ENCODE results near the gene SLC7A7. TPM values are rescaled to one million over a fixed set of nuclear protein-coding genes. Genes with fewer than 3 reads are reported as not detected.

Gene SLC7A7
- total and polyA plus RNA-seq, 2 experiments from 2014 or later, result 3.6 to 4.1 TPM

DNA sequence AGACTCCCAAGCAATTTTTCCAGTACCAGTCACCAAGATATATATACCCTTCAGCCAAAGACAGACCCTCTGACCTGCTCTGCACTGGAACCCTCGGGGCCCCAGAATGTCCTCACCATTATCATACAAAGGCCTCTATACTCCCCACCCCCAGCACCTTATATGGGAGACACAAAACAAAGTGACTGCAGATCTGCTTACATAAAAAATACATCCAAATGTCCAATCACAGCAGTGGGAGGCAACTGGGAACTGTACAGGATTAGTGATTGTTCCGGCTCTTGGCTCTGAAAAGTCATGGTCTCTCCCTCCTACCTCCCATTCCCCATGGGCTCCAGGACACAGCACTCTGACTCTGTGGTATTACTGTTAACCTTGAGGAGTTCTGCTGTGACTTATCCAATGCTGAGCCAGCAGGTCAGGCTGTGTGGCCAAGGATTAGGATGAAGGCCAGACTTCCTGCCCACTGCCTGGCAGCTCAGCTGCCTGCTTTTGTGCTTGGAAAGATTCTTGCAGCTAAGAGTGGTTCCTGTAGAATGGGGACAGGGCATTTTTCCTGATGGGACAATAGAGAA lies 35.0 kb downstream of the SLC7A7 start (continued):
- no peak for TF ChIP-seq CTCF (conservative IDR thresholded peaks at IDR 0.05; ENCODE audit: low read depth in 2 of 2)

- Mint-ChIP-seq H3K27me3 (ENCODE audit: insufficient read depth, low read depth, poor library complexity) (peaks cover 3% of the 10 kb centered on the region), H3K4me3 (no peak overlapping the region), H3K36me3 (ENCODE audit: low read depth) (peaks cover 21% of the 10 kb centered on the region), H3K27ac (no peak overlapping the region), H3K4me1 (peaks cover 11% of the 10 kb centered on the region), H3K9me3 (no peaks in the 10 kb centered on the region)
- DNase-seq (ENCODE audit: low spot score) (no peak), ATAC-seq (no peak)
- no peak overlapping the region for H2AFZ ChIP-seq
- no peaks in the 10 kb centered on the region for H3K4me1 ChIP-seq (ENCODE audit: insufficient read depth)
- H3K79me2 ChIP-seq (replicated peaks; ENCODE audit: insufficient read depth), result no peaks in the 10 kb centered on the region
- no peaks in the 10 kb centered on the region for H3K9me2 ChIP-seq (ENCODE audit: insufficient read depth)
- no peaks in the 10 kb centered on the region for H4K20me1 ChIP-seq (replicated peaks; ENCODE audit: insufficient read depth)
- no peak overlapping the region for H3K27ac ChIP-seq (ENCODE audit: low read depth)
- H3K4me3 ChIP-seq, result no peak overlapping the region
- no peak overlapping the region for H3K4me2 ChIP-seq
- H3F3A ChIP-seq (replicated peaks; ENCODE audit: low read depth), result no peaks in the 10 kb centered on the region
- H3K27me3 ChIP-seq (ENCODE audit: insufficient read depth), result no peaks in the 10 kb centered on the region
- no peaks in the 10 kb centered on the region for H3K36me3 ChIP-seq (ENCODE audit: insufficient read depth)
- no peak for TF ChIP-seq NANOG (IDR thresholded peaks at IDR 0.05; ENCODE audit: borderline replicate concordance)
- no peak for TF ChIP-seq EZH2 (IDR thresholded peaks at IDR 0.05; ENCODE audit: low read depth, unreplicated experiment)
- TF ChIP-seq CTCF (conservative IDR thresholded peaks at IDR 0.05; ENCODE audit: low read depth in 2 of 2), result no peak
- no peak for TF ChIP-seq CREB1 (CRISPR knock-in tag; IDR thresholded peaks at IDR 0.05; ENCODE audit: low read depth)
- TF ChIP-seq, protein P1, sequence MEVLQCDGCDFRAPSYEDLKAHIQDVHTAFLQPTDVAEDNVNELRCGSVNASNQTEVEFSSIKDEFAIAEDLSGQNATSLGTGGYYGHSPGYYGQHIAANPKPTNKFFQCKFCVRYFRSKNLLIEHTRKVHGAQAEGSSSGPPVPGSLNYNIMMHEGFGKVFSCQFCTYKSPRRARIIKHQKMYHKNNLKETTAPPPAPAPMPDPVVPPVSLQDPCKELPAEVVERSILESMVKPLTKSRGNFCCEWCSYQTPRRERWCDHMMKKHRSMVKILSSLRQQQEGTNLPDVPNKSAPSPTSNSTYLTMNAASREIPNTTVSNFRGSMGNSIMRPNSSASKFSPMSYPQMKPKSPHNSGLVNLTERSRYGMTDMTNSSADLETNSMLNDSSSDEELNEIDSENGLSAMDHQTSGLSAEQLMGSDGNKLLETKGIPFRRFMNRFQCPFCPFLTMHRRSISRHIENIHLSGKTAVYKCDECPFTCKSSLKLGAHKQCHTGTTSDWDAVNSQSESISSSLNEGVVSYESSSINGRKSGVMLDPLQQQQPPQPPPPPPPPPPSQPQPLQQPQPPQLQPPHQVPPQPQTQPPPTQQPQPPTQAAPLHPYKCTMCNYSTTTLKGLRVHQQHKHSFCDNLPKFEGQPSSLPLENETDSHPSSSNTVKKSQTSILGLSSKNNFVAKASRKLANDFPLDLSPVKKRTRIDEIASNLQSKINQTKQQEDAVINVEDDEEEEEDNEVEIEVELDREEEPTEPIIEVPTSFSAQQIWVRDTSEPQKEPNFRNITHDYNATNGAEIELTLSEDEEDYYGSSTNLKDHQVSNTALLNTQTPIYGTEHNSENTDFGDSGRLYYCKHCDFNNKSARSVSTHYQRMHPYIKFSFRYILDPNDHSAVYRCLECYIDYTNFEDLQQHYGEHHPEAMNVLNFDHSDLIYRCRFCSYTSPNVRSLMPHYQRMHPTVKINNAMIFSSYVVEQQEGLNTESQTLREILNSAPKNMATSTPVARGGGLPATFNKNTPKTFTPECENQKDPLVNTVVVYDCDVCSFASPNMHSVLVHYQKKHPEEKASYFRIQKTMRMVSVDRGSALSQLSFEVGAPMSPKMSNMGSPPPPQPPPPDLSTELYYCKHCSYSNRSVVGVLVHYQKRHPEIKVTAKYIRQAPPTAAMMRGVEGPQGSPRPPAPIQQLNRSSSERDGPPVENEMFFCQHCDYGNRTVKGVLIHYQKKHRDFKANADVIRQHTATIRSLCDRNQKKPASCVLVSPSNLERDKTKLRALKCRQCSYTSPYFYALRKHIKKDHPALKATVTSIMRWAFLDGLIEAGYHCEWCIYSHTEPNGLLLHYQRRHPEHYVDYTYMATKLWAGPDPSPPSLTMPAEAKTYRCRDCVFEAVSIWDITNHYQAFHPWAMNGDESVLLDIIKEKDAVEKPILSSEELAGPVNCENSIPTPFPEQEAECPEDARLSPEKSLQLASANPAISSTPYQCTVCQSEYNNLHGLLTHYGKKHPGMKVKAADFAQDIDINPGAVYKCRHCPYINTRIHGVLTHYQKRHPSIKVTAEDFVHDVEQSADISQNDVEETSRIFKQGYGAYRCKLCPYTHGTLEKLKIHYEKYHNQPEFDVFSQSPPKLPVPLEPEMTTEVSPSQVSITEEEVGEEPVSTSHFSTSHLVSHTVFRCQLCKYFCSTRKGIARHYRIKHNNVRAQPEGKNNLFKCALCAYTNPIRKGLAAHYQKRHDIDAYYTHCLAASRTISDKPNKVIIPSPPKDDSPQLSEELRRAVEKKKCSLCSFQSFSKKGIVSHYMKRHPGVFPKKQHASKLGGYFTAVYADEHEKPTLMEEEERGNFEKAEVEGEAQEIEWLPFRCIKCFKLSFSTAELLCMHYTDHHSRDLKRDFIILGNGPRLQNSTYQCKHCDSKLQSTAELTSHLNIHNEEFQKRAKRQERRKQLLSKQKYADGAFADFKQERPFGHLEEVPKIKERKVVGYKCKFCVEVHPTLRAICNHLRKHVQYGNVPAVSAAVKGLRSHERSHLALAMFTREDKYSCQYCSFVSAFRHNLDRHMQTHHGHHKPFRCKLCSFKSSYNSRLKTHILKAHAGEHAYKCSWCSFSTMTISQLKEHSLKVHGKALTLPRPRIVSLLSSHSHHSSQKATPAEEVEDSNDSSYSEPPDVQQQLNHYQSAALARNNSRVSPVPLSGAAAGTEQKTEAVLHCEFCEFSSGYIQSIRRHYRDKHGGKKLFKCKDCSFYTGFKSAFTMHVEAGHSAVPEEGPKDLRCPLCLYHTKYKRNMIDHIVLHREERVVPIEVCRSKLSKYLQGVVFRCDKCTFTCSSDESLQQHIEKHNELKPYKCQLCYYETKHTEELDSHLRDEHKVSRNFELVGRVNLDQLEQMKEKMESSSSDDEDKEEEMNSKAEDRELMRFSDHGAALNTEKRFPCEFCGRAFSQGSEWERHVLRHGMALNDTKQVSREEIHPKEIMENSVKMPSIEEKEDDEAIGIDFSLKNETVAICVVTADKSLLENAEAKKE (CRISPR knock-in tag; IDR thresholded peaks at IDR 0.05), result no peak
- TF ChIP-seq JUNB (IDR thresholded peaks at IDR 0.05; ENCODE audit: unreplicated experiment), result no peak
- no peak for TF ChIP-seq ZNF331 (CRISPR knock-in tag; IDR thresholded peaks at IDR 0.05; ENCODE audit: low read depth)
- no peak for TF ChIP-seq POLR2AphosphoS5 (IDR thresholded peaks at IDR 0.05; ENCODE audit: low read depth)
- TF ChIP-seq, protein P2, sequence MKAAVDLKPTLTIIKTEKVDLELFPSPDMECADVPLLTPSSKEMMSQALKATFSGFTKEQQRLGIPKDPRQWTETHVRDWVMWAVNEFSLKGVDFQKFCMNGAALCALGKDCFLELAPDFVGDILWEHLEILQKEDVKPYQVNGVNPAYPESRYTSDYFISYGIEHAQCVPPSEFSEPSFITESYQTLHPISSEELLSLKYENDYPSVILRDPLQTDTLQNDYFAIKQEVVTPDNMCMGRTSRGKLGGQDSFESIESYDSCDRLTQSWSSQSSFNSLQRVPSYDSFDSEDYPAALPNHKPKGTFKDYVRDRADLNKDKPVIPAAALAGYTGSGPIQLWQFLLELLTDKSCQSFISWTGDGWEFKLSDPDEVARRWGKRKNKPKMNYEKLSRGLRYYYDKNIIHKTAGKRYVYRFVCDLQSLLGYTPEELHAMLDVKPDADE (IDR thresholded peaks at IDR 0.05), result no peak
- no peak for TF ChIP-seq STAT1 (IDR thresholded peaks at IDR 0.05; ENCODE audit: unreplicated experiment)
These were observed 37.2 kb downstream of the SLC7A7 start for GRCh38 chr14:22778084-22778483.
